Parathyroid adenoma (tissue), 2 donors: ENCODE measurements around the gene ORC1.
"Not testable (repeated sequence)": the region's sequence is repeated elsewhere in the genome, so short reads cannot be mapped to it uniquely, and the experiment has no call there.

Experiments
- H2AFZ ChIP-seq: fragments of 300-600 bp; sonication (generic); one replicate; pipeline ENCODE4 v1.7.0; 2017; ENCODE audit warnings: antibody characterized with exemption, mild to moderate bottlenecking
- H3K27ac ChIP-seq: fragments of 300-600 bp; sonication (generic); one replicate; pipeline ENCODE4 v1.7.0; 2017
- H3K27me3 ChIP-seq: fragments of 300-600 bp; sonication (generic); one replicate; pipeline ENCODE4 v1.7.0; 2017; ENCODE audit warnings: low read length; ENCODE audit not compliant: control insufficient read depth, insufficient read depth
- H3K36me3 ChIP-seq: fragments of 300-600 bp; sonication (generic); one replicate; pipeline ENCODE4 v1.7.0; 2017; ENCODE audit warnings: low read length; ENCODE audit not compliant: control insufficient read depth, insufficient read depth
- H3K4me1 ChIP-seq: fragments of 300-600 bp; sonication (generic); one replicate; pipeline ENCODE4 v1.7.0; 2017; ENCODE audit warnings: control low read depth
- H3K4me2 ChIP-seq: fragments of 300-600 bp; sonication (generic); one replicate; pipeline ENCODE4 v1.7.0; 2017; ENCODE audit warnings: low read length
- H3K4me3 ChIP-seq: fragments of 300-600 bp; sonication (generic); one replicate; pipeline ENCODE4 v1.7.0; 2017; ENCODE audit warnings: low read depth, low read length
- H3K79me2 ChIP-seq: fragments of 300-600 bp; sonication (generic); one replicate; pipeline ENCODE4 v1.7.0; 2017; ENCODE audit warnings: control low read depth
- H3K9ac ChIP-seq: fragments of 300-600 bp; sonication (generic); one replicate; pipeline ENCODE4 v1.7.0; 2017; ENCODE audit warnings: mild to moderate bottlenecking
- H3K9me3 ChIP-seq: fragments of 300-600 bp; sonication (generic); one replicate; pipeline ENCODE4 v1.7.0; 2017; ENCODE audit warnings: low read length; ENCODE audit not compliant: control insufficient read depth
- TF ChIP-seq, protein P1 (sequence below): fragments of 300-600 bp; sonication (generic); IDR thresholded peaks from one replicate; pipeline ENCODE4 v1.7.0; 2017; ENCODE audit warnings: antibody characterized with exemption, mild to moderate bottlenecking
- donor health status: primary hyperparathyroidism.

Gene ORC1

DNA sequence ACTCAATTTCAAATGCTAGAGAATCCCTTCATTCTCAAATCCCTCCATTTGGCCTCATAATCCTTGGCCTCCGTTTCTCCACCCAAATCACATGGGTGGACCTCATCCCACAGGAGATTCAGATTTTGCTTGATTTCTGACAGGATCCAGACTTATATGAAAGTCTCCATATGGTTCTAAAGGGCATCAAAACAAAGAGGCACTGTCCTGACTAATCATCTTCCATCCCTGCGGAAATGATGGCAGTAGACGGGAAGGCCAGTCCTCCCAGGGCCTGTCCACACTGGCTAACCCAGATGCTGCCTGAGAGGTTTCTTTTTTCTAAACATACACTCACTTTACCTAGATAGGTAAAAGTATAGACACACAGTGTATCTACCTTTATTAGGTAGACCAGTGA lies 18.8 kb downstream of the ORC1 start:
- Histone ChIP-seq H3K4me1 (no peaks in the 10 kb centered on the region), H3K27ac (no peak overlapping the region), H3K36me3 (no peaks in the 10 kb centered on the region), H3K9ac (no peak overlapping the region), H2AFZ (no peak overlapping the region), H3K79me2 (no peaks in the 10 kb centered on the region), H3K27me3 (no peaks in the 10 kb centered on the region), H3K4me3 (no peak overlapping the region), H3K4me2 (no peak overlapping the region), H3K9me3 (no peaks in the 10 kb centered on the region)
- TF ChIP-seq, protein P1, sequence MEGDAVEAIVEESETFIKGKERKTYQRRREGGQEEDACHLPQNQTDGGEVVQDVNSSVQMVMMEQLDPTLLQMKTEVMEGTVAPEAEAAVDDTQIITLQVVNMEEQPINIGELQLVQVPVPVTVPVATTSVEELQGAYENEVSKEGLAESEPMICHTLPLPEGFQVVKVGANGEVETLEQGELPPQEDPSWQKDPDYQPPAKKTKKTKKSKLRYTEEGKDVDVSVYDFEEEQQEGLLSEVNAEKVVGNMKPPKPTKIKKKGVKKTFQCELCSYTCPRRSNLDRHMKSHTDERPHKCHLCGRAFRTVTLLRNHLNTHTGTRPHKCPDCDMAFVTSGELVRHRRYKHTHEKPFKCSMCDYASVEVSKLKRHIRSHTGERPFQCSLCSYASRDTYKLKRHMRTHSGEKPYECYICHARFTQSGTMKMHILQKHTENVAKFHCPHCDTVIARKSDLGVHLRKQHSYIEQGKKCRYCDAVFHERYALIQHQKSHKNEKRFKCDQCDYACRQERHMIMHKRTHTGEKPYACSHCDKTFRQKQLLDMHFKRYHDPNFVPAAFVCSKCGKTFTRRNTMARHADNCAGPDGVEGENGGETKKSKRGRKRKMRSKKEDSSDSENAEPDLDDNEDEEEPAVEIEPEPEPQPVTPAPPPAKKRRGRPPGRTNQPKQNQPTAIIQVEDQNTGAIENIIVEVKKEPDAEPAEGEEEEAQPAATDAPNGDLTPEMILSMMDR = no peak

DNA sequence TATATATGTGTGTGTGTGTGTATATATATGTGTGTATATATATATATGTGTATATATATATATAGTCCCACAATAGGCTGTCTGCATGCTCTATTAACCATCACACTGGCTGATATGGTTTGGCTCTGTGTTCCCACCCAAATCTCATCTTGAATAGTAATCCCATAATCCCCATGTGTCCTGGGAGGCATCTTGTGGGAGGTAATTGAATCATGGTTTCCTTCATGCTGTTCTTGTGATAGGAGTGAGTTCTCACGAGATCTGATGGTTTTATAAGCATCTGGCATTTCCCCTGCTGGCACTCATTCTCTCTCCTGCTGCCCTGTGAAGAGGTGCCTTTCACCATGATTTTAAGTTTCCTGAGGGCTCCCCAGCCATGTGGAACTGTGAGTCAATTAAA lies 34.4 kb downstream of the ORC1 start:
- not testable (repeated sequence) for H3K27ac ChIP-seq, H3K79me2 ChIP-seq, H3K4me3 ChIP-seq, H3K9me3 ChIP-seq, H3K4me1 ChIP-seq, H2AFZ ChIP-seq, H3K36me3 ChIP-seq, H3K27me3 ChIP-seq, H3K9ac ChIP-seq, H3K4me2 ChIP-seq

DNA sequence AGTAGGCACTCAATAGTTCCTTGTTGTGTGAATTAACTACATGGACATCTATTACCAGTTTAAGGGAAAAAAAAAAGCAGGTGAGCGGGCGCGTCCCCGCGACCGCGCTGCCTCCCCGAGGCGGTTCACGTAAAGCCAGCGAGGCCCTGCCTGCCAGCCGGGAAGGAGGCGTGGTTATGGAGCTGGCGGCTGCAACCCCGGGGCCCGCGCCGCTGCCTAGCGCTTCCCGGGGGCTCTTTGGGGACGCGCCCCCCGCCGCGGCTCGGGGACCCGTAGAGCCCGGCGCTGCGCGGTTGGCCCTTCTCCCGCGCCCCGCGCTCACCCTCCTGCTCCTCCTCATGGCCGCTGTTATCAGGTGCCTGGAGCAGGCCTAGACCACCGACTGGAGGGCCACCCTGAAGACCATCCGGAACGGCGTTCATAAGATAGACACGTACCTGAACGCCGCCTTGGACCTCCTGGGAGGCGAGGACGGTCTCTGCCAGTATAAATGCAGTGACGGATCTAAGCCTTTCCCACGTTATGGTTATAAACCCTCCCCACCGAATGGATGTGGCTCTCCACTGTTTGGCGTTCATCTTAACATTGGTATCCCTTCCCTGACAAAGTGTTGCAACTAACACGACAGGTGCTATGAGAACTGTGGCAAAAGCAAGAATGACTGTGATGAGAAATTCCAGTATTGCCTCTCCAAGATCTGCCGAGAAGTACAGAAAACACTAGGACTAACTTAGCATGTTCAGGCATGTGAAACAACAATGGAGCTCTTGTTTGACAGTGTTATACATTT lies 35.6 kb downstream of the ORC1 start:
- Histone ChIP-seq H3K36me3 (no peaks in the 10 kb centered on the region), H3K4me2 (peak overlapping the region; percentile 61), H3K27me3 (no peaks in the 10 kb centered on the region), H3K79me2 (peaks cover 3% of the 10 kb centered on the region), H3K9ac (no peak overlapping the region), H3K9me3 (no peaks in the 10 kb centered on the region), H3K4me3 (peak overlapping the region; percentile 38), H2AFZ (peak overlapping the region; percentile 88), H3K27ac (no peak overlapping the region), H3K4me1 (no peaks in the 10 kb centered on the region)
- TF ChIP-seq, protein P1 = no peak

DNA sequence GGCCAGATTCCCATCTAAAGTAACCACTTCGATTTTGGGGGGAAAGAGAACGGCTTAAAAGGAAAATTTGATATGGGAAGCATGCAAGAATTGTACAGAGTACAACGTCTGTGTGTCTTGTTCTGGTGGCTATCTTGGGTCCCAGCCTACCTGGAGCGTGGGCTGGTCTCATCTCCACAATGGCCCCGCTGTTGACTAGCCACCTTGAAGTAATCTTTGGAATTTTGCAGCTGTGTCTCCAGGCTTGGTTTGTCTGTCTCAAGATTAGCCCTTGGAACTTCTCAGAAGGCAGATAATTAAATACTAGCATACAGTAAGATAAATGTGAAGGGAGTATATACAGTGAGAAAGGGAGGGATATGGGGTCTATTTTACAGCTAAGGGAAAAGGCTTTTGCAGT lies 37.0 kb downstream of the ORC1 start:
- TF ChIP-seq, protein P1 = no peak
- no peak overlapping the region for H3K27ac ChIP-seq

DNA sequence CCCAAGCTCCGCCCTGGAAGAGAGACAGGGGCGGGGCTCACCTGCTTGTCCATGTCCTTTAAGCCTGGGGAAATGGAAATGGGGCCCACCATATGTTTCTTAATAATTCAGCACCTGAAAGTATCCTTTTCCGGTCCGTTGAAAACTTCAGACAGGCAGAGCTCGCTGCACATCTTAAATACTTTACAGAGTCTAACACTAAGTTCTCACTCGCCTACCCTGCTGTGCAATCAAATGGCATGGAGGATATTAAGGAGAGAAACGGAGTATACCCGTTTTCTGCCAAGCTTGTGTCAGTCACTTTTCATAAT lies 37.8 kb downstream of the ORC1 start:
- Histone ChIP-seq H3K4me1 (no peaks in the 10 kb centered on the region), H2AFZ (peak overlapping the region; percentile 74), H3K27me3 (no peaks in the 10 kb centered on the region), H3K9ac (no peak overlapping the region), H3K4me3 (peak overlapping the region; percentile 96), H3K27ac (peak overlapping the region; percentile 27), H3K36me3 (no peaks in the 10 kb centered on the region), H3K9me3 (no peaks in the 10 kb centered on the region), H3K4me2 (peak overlapping the region; percentile 73), H3K79me2 (peaks cover 3% of the 10 kb centered on the region)
- TF ChIP-seq, protein P1 = no peak

More for the DNA sequence above, 37.0 kb downstream of the ORC1 start:
- no peaks in the 10 kb centered on the region for H3K9me3 ChIP-seq
- no peak overlapping the region for H3K9ac ChIP-seq
- H3K27me3 ChIP-seq = no peaks in the 10 kb centered on the region
- no peak overlapping the region for H2AFZ ChIP-seq
- H3K36me3 ChIP-seq = no peaks in the 10 kb centered on the region
- H3K4me1 ChIP-seq = no peaks in the 10 kb centered on the region
- peaks cover 3% of the 10 kb centered on the region for H3K79me2 ChIP-seq
- no peak overlapping the region for H3K4me3 ChIP-seq
- H3K4me2 ChIP-seq = no peak overlapping the region
